Inferior parietal cortex (tissue), 1 donor: Measurements from ENCODE around the gene PEAR1.
"Not testable (repeated sequence)": the region's sequence is repeated elsewhere in the genome, so short reads cannot be mapped to it uniquely, and the experiment has no call there.

Experiments used
- DNase-seq: peaks from one replicate; pipeline ENCODE4 v3.0.0-alpha.2; 2016; ENCODE audit errors: extremely low spot score

PEAR1 gene

GRCh38 chr1:156920233-156921052 is 26.9 kb downstream of the PEAR1 start, which contains the start of gene LRRC71:
LRRC71 (plus strand) TSS chr1:156920632; CDS start chr1:156920804, 172 bp downstream.
- peak; percentile 56 for DNase-seq

- DNase-seq: no peak
Measured at GRCh38 chr1:156921053-156921529, 27.6 kb downstream of the PEAR1 start.

- no peak for DNase-seq
Measured at GRCh38 chr1:156922986-156923669, 29.6 kb downstream of the PEAR1 start.

- DNase-seq: no peak
Measured at GRCh38 chr1:156923670-156924477, 30.4 kb downstream of the PEAR1 start.

- no peak for DNase-seq
Measured at GRCh38 chr1:156924478-156925153, 31.1 kb downstream of the PEAR1 start.

GRCh38 chr1:156925154-156926010 is 31.9 kb downstream of the PEAR1 start:
- DNase-seq: no peak

- DNase-seq: no peak
Measured at GRCh38 chr1:156926175-156926574, 32.7 kb downstream of the PEAR1 start.

GRCh38 chr1:156926695-156927094 is 33.2 kb downstream of the PEAR1 start:
- not testable (repeated sequence) for DNase-seq

- DNase-seq: peak; percentile 44
Measured at GRCh38 chr1:156927215-156928042, 33.9 kb downstream of the PEAR1 start.

- no peak for DNase-seq
Measured at GRCh38 chr1:156928043-156928602, 34.6 kb downstream of the PEAR1 start.

- DNase-seq: no peak
Measured at GRCh38 chr1:156929596-156930238, 36.2 kb downstream of the PEAR1 start.

- no peak for DNase-seq
Measured at GRCh38 chr1:156930483-156930882, 37.0 kb downstream of the PEAR1 start.

GRCh38 chr1:156931211-156931952 is 37.9 kb downstream of the PEAR1 start:
- DNase-seq: no peak

GRCh38 chr1:156931974-156932710 is 38.6 kb downstream of the PEAR1 start:
- no peak for DNase-seq

GRCh38 chr1:156933136-156933535 is 39.6 kb downstream of the PEAR1 start:
- no peak for DNase-seq

- no peak for DNase-seq
Measured at GRCh38 chr1:156935505-156936128, 42.1 kb downstream of the PEAR1 start.

- no peak for DNase-seq
Measured at GRCh38 chr1:156936191-156936590, 42.7 kb downstream of the PEAR1 start.
